KG1 (cell line): ENCODE data around the gene SPTLC3.

ENCODE experiments used
- DNase-seq: peaks from one replicate; lab custom pipeline; 2025; lab: John Stamatoyannopoulos, UW

Gene SPTLC3

DNA sequence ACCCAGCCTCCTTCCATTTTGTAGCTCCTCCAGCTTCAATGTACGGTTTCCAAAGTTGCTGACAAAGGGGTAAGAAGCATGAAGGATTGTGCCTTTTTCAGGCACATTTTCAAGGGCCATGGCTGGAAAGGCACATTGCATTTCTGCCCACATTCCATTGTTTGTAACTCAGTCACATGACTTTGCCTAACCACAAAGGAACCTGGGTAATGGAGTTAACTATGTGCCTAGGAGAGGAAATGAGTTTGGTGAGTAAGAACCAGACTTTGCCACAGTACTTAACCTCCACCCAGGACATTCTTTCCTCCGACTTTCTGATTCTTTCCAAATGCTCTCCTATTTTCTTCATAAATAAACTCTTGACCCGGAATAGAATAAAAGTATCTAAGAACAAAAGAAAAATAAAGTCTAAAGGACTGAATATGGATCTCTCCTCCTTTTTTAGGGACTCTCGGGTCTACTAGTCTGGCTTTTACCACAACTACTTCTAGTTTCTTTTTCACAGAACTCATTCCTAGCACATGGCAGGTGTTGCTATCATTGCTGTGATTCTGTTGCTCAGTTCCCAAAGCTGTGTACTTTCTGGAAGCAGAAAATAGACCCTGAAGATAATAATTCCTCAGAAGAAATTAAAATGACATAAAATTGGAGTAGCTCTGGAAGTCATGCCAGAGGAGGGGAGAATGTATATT, 130.8 kb downstream of the SPTLC3 start:
- no peak for DNase-seq

DNA sequence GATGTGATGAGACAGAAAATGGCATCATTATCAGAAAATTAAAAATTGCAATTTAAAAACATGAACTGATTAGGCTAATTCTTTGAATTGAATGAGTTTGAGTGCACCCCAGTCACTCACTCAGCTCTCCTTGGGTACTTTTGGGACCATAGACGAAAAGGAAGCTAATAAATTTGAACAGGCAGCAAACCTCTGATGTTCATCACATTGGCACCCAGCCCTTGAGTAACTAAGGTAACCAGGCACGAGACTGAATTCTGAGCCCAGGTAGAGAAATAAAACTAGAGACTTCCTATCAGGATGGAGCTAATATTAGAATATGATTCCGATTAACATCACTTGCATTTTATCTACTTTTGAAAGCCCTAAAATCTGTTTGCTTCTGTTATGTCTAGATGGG, 131.4 kb downstream of the SPTLC3 start:
- DNase-seq, result no peak

DNA sequence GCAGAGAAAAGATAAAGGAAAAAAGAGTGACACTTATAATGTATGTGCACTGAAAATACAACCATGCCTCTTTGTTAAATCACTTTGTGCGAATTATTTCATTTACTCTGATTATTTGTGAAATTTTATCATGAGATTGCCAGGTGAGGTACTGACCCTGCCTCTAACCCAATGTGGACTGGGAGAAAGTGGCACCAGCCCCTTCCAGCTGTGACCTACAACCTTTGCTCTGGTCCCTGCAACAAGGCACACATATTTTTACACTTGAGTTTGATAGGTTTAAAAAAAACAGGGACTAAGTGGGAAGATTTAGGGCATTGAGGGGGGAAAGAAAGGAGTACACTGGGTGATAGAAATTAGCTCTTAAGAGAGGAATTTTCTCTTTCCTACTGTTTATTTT, 132.0 kb downstream of the SPTLC3 start:
- no peak for DNase-seq

DNA sequence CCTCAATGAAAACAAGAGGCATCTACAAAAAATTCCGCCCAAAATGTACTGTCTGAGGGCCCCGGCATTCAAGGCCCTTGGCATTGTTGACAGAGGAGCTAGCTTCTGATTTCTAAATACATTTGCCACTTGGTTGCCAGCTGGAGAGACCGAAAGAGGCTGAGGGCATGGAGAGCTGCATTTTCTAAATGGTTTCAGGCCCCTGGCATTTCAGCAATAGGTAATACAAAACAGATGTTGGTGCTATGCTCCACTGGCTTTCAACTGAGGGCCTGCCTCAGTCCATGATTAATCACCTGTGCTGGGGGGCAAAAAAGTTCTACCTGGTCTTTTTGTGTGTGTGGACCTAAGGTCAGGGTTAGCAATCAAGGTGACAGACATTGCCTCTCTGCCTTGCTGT, 132.8 kb downstream of the SPTLC3 start:
- DNase-seq, result no peak

GRCh38 chr20:13142143-13142542, 133.4 kb downstream of the SPTLC3 start:
- no peak for DNase-seq

- DNase-seq, result no peak
Observed at GRCh38 chr20:13147071-13147963, 138.5 kb downstream of the SPTLC3 start.

- DNase-seq, result no peak
Observed at GRCh38 chr20:13147971-13148370, 139.2 kb downstream of the SPTLC3 start.

DNA sequence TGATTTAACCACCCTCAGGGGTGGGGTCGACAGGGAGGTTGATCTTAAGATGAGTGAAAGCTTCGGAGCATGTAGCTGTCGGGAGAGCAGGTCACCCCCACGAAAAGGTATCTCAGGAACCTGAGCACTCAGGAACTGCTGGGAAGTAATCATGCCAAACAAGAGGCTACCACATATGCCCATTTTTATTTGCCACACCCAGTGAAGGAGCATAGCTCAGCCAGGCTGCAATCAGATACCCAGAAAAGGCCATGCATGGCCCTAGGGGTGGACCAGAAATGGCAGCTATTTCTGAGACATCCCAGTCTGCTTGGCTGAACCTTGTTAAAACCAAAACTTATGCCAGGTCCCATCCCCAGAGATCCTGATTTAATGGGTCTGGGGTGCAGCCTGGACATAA, 139.6 kb downstream of the SPTLC3 start:
- no peak for DNase-seq

- DNase-seq, result no peak
Observed at GRCh38 chr20:13148961-13149360, 140.2 kb downstream of the SPTLC3 start.

DNA sequence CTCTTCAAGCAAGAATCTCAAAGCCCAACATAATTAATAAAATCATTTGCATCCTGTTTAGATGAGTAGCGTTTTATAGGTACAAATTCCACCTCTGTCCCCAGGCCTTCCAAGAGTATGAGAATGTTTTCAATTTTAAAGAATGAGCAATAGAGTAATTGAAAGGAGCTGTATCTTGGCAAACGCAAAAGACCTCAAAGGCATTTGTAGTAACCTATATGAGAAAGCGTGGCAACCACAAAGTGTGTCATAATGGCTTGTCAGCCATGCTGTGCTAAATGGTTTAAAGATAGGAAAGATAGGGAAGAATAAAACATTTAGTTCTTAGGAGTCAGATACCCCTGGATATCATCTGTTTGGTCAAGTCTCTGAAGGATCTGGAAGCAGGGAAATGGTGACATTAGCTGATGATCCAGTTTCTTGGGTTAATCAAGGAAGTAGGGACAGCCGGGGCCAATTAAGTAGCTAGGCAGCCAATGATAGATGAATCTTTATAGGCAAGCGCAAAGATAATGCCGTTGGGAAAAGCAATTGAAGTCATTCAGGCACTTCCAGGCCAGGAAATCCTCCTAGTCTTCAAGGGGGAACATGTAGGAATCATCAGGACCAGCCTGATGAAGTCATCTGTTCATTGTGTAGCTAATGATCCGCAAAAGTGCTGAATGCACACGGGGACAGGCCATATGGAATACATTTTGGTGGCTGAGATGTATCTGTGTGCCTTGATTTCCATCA, 140.8 kb downstream of the SPTLC3 start:
- DNase-seq, result no peak

DNA sequence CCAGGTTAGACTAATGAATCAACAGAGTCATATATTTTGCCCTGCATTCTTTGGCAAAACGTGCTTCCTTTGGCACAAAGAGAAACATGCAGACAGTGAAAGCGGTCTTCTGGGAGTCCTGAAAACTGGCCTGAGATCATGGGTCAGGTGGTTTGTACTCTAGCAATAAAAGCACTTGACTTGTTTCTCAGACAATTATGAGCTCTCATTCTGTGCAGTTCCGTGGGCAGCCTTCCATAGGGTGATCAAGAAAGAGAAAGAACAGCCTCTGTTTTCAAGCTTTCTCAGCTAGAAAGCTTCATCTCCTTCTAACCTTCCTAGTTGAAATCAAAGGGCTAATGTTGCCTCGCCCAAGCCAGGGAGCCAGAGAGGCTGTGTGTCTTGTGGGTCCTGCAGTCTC, 149.6 kb downstream of the SPTLC3 start:
- DNase-seq, result no peak

DNA sequence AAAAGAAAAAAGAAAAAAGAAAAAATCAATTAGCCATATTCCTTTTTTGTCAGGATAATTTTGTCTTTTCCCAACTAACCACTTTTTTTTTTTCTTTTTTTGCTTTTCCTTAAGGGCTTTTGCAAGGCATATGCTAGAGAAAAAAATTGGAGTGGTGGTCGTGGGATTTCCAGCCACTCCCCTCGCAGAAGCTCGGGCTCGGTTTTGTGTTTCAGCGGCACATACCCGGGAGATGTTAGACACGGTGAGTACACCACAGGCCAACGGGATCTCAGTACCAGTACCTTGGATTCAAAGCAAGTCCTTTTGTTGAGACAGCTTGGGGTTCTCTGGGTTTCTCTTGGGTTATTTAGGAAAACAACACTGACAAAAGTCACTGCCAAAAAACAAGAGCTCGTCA, 151.1 kb downstream of the SPTLC3 start:
- no peak for DNase-seq

GRCh38 chr20:13165203-13165602, 156.4 kb downstream of the SPTLC3 start:
- no peak for DNase-seq

DNA sequence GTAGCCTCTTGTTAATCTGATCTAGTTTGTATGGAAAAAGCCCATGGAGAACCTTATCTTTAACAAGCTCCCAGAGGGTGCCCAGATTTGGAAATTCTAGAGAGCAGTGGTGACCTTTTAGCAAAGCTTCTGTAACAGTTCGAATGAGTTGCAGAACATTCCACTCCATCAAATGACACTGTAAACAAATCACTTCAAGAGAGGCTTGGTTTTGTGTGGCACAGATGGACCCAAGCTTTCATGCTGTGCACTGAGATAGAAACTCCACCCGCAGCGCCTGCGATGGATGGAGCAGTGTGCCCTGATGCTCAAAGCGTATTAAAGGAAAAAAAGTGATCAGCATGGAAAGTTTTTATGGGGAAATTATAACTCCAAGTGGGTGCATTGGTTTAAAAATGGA, 157.2 kb downstream of the SPTLC3 start:
- no peak for DNase-seq

GRCh38 chr20:13166437-13166836, 157.7 kb downstream of the SPTLC3 start:
- no peak for DNase-seq

DNA sequence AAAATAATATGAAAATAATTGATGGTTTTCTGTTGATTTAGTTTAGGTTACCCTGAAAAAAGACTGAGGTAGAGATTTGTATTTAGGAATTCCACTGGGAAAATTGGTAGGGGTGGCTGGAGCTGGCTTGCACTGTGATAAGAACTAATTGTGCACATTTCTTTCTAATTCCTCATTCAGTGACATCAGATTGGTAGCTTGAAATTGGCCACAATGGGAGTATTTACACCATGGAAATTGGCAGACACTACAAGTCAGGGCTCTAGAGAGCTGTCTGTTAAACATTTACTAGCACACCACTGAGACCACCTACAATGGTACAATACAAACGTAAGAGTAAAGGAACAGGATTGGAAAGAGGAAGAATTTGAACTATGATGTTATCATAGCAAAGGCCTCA, 160.3 kb downstream of the SPTLC3 start:
- DNase-seq, result no peak

GRCh38 chr20:13170771-13171170, 162.0 kb downstream of the SPTLC3 start:
- DNase-seq, result no peak

GRCh38 chr20:13173201-13173600, 164.4 kb downstream of the SPTLC3 start:
- DNase-seq, result no peak

DNA sequence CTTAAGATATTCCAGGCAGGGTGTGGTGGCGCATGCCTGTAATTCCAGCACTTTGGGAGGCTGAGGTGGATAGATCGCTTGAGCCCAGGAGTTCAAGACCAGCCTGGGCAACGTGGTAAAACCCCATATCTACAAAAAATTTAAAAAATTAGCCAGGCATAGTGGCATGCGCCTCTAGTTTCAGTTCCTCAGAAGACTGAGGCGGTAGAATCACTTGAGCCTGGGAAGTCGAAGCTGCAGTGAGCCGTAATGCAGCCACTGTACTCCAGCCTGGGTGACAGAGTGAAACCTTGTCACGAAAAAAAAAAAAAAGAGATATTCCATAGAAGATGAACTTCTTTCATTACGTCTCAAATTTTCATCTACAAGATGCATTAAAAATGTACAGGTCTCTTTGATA, 165.6 kb downstream of the SPTLC3 start:
- no peak for DNase-seq

DNA sequence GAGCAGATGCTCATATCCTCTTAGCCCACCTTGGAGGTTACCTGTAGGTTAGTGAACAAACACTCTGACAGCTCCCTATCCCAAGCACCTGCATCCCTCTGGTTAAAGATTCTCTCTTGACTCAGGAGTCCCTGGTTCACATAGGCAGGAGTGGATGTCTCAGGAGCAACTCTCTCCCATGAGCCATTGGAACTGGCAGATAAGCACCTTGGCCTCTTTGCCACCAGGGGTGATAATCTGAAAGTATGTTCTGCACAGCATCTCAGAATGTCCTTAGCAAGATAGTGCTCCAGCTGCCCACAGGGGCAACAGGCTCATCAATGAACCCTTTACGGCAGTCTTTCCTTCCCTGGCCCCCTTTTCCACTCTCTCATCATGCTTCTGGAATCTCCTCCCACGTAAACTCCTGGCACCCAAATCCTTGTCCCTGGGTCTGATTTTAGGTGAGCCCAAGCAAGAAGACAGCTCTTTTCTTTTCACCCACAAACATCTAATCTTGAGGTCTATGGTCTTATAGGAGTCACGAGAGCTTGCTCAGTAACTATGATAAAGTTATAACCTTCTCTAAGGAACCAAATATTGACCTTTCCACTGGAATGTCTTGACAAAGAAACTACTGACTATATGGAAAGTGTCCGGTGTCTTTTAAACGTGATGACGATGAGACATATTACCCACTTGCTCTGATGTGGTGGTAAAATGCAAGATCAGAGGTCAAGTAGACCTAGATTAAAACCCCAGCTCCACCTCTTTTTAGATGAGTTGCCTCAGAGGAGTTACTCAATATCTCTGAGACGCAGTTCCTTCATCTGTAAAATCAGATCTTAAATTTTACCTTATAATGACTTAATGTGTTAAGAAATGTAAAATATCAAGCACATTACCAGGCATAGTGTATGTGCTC, 172.5 kb downstream of the SPTLC3 start:
- DNase-seq, result no peak

DNA sequence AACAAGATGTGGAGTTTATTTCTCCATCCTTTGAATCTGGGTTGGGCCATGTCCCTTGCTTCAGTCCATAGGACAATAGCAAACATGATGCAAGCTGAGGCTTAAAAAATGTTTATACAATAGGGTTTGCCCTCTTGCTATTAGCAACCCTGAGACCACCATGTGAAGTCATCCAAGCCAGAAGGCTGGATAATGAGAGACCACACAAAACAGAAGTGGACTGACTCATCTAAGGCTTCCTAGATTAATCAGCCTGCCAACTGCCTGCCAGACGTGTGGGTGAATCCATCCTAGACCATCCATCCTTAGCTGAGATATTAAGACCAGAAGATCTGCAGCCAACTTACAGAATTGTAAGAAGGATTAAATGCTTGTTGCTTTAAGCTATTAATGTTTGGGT, 174.2 kb downstream of the SPTLC3 start:
- no peak for DNase-seq
